Measurements from ENCODE around the gene CACNA2D1. TPM values are rescaled to one million over a fixed set of nuclear protein-coding genes. Genes with fewer than 3 reads are reported as not detected.

Gene CACNA2D1
- total RNA-seq: 63.5 and 63.8 TPM in 2 replicates

- TF ChIP-seq CTCF (IDR thresholded peaks at IDR 0.05; ENCODE audit: insufficient read depth, low read depth, low read length): no peak
- peak within 1 kb of the TSS; percentile 87 for H3K4me3 ChIP-seq (ENCODE audit: low read depth, low read length)
- peak; percentile 94 for DNase-seq (ENCODE audit: low read depth)
Observed at GRCh38 chr7:82443547-82444219, at the start of gene CACNA2D1. Gene CACNA2D1, minus strand, starts transcription at chr7:82443777.

GRCh38 chr7:82481499-82482097, 38.0 kb upstream of the CACNA2D1 start:
- TF ChIP-seq CTCF (IDR thresholded peaks at IDR 0.05; ENCODE audit: insufficient read depth, low read depth, low read length): peak; percentile 76
- H3K4me3 ChIP-seq (ENCODE audit: low read depth, low read length): no peak overlapping the region
- DNase-seq (ENCODE audit: low read depth): peak; percentile 44

GRCh38 chr7:82477733-82478515, 34.3 kb upstream of the CACNA2D1 start:
- no peak for TF ChIP-seq CTCF (IDR thresholded peaks at IDR 0.05; ENCODE audit: insufficient read depth, low read depth, low read length)
- no peak for DNase-seq (ENCODE audit: low read depth)
- H3K4me3 ChIP-seq (ENCODE audit: low read depth, low read length): no peak overlapping the region

GRCh38 chr7:82472966-82473365, 29.4 kb upstream of the CACNA2D1 start:
- no peak overlapping the region for H3K4me3 ChIP-seq (ENCODE audit: low read depth, low read length)
- DNase-seq (ENCODE audit: low read depth): no peak
- TF ChIP-seq CTCF (IDR thresholded peaks at IDR 0.05; ENCODE audit: insufficient read depth, low read depth, low read length): no peak

GRCh38 chr7:82471351-82472020, 27.9 kb upstream of the CACNA2D1 start:
- no peak overlapping the region for H3K4me3 ChIP-seq (ENCODE audit: low read depth, low read length)
- TF ChIP-seq CTCF (IDR thresholded peaks at IDR 0.05; ENCODE audit: insufficient read depth, low read depth, low read length): no peak
- DNase-seq (ENCODE audit: low read depth): no peak

GRCh38 chr7:82469207-82469606, 25.6 kb upstream of the CACNA2D1 start:
- no peak overlapping the region for H3K4me3 ChIP-seq (ENCODE audit: low read depth, low read length)
- no peak for TF ChIP-seq CTCF (IDR thresholded peaks at IDR 0.05; ENCODE audit: insufficient read depth, low read depth, low read length)
- no peak for DNase-seq (ENCODE audit: low read depth)

Measured in fibroblast of villous mesenchyme (primary cell).